GM18526 (cell line): ENCODE data around the gene MFSD11.

Experiments
- POLR2A ChIP-seq: IDR thresholded peaks from 3 replicates; pipeline ENCODE4 v1.6.1; 2011; ENCODE audit not compliant: insufficient read length; ENCODE audit errors: extremely low read depth

MFSD11 gene

GRCh38 chr17:76737676-76738467 lies at the start of gene MFSD11:
Gene MFSD11 (plus strand): TSS chr17:76738119. CDS start chr17:76738353, 234 bp downstream.
- no peak for TF ChIP-seq POLR2A

- TF ChIP-seq POLR2A, result no peak
Measured at GRCh38 chr17:76688165-76688622, 49.7 kb upstream of the MFSD11 start.

GRCh38 chr17:76689859-76690258 lies 48.1 kb upstream of the MFSD11 start:
- TF ChIP-seq POLR2A, result no peak

- no peak for TF ChIP-seq POLR2A
Measured at GRCh38 chr17:76690596-76691280, 47.2 kb upstream of the MFSD11 start.

GRCh38 chr17:76691379-76692191 lies 46.3 kb upstream of the MFSD11 start:
- no peak for TF ChIP-seq POLR2A

GRCh38 chr17:76695059-76695831 lies 42.7 kb upstream of the MFSD11 start:
- TF ChIP-seq POLR2A, result no peak

GRCh38 chr17:76696763-76697701 lies 40.9 kb upstream of the MFSD11 start:
- TF ChIP-seq POLR2A, result no peak

GRCh38 chr17:76697702-76698465 lies 40.0 kb upstream of the MFSD11 start:
- no peak for TF ChIP-seq POLR2A

- no peak for TF ChIP-seq POLR2A
Measured at GRCh38 chr17:76700270-76700616, 37.7 kb upstream of the MFSD11 start.

- no peak for TF ChIP-seq POLR2A
Measured at GRCh38 chr17:76700617-76701470, 37.1 kb upstream of the MFSD11 start.

GRCh38 chr17:76701471-76701967 lies 36.4 kb upstream of the MFSD11 start:
- no peak for TF ChIP-seq POLR2A

- TF ChIP-seq POLR2A, result no peak
Measured at GRCh38 chr17:76702076-76702475, 35.8 kb upstream of the MFSD11 start.

GRCh38 chr17:76702941-76703637 lies 34.8 kb upstream of the MFSD11 start:
- TF ChIP-seq POLR2A, result no peak
